Measurements from ENCODE around the gene VPS8. TPM values are rescaled to one million over a fixed set of nuclear protein-coding genes. Genes with fewer than 3 reads are reported as not detected.

The VPS8 gene
- total RNA-seq, 1 donor from 2014 or later: 68.8 TPM

GRCh38 chr3:185084402-185084801, 272.4 kb downstream of the VPS8 start:
- intact Hi-C loops (cut with micrococcal nuclease): no loop called here
- Mint-ChIP-seq H3K27me3 (peaks cover 2% of the 10 kb centered on the region), H3K36me3 (ENCODE audit: low read depth) (no peaks in the 10 kb centered on the region), H3K27ac (no peak overlapping the region), H3K4me1 (no peaks in the 10 kb centered on the region), H3K9me3 (no peaks in the 10 kb centered on the region), H3K4me3 (no peak overlapping the region)
- DNase-seq: no peak
- POLR2A ChIA-PET: no interaction called here
- no peak for ATAC-seq (ENCODE audit: low read depth)
- CTCF ChIA-PET: no interaction called here
- no peak for TF ChIP-seq CTCF (IDR thresholded peaks at IDR 0.05)

GRCh38 chr3:185084901-185085300, 272.9 kb downstream of the VPS8 start:
- no peaks in the 10 kb centered on the region for H3K9me3 Mint-ChIP-seq
- CTCF ChIA-PET: no interaction called here

GRCh38 chr3:185087419-185087818, 275.5 kb downstream of the VPS8 start:
- TF ChIP-seq CTCF (IDR thresholded peaks at IDR 0.05): no peak
- no peaks in the 10 kb centered on the region for H3K4me1 Mint-ChIP-seq
- no peak overlapping the region for H3K27ac Mint-ChIP-seq
- H3K36me3 Mint-ChIP-seq (ENCODE audit: low read depth): no peaks in the 10 kb centered on the region
- CTCF ChIA-PET: no interaction called here
- DNase-seq: no peak
- no peaks in the 10 kb centered on the region for H3K9me3 Mint-ChIP-seq
- peaks cover 3% of the 10 kb centered on the region for H3K27me3 Mint-ChIP-seq
- intact Hi-C loops (cut with micrococcal nuclease): no loop called here
- ATAC-seq (ENCODE audit: low read depth): no peak
- POLR2A ChIA-PET: no interaction called here
- H3K4me3 Mint-ChIP-seq: no peak overlapping the region

More at GRCh38 chr3:185084901-185085300, 272.9 kb downstream of the VPS8 start:
- Mint-ChIP-seq H3K27ac (no peak overlapping the region), H3K27me3 (peaks cover 2% of the 10 kb centered on the region), H3K4me1 (no peaks in the 10 kb centered on the region), H3K36me3 (ENCODE audit: low read depth) (no peaks in the 10 kb centered on the region), H3K4me3 (no peak overlapping the region)
- no peak for ATAC-seq (ENCODE audit: low read depth)
- intact Hi-C loops (cut with micrococcal nuclease): no loop called here
- DNase-seq: no peak
- POLR2A ChIA-PET: no interaction called here
- no peak for TF ChIP-seq CTCF (IDR thresholded peaks at IDR 0.05)

- TF ChIP-seq CTCF (IDR thresholded peaks at IDR 0.05): no peak
- H3K36me3 Mint-ChIP-seq (ENCODE audit: low read depth): no peaks in the 10 kb centered on the region
- DNase-seq: no peak
- POLR2A ChIA-PET: no interaction called here
- intact Hi-C loops (cut with micrococcal nuclease): no loop called here
- peaks cover 9% of the 10 kb centered on the region for H3K27me3 Mint-ChIP-seq
- H3K9me3 Mint-ChIP-seq: no peaks in the 10 kb centered on the region
- H3K4me1 Mint-ChIP-seq: no peaks in the 10 kb centered on the region
- no peak overlapping the region for H3K27ac Mint-ChIP-seq
- H3K4me3 Mint-ChIP-seq: no peak overlapping the region
- no peak for ATAC-seq (ENCODE audit: low read depth)
- CTCF ChIA-PET: no interaction called here
Observed at GRCh38 chr3:185089343-185089742, 277.4 kb downstream of the VPS8 start.

- Mint-ChIP-seq H3K36me3 (ENCODE audit: low read depth) (no peaks in the 10 kb centered on the region), H3K27ac (no peak overlapping the region), H3K4me1 (no peaks in the 10 kb centered on the region), H3K9me3 (no peaks in the 10 kb centered on the region), H3K27me3 (peaks cover 12% of the 10 kb centered on the region), H3K4me3 (no peak overlapping the region)
- no peak for DNase-seq
- ChIA-PET CTCF (no interaction called here), POLR2A (no interaction called here)
- no peak for ATAC-seq (ENCODE audit: low read depth)
- intact Hi-C loops (cut with micrococcal nuclease): no loop called here
- no peak for TF ChIP-seq CTCF (IDR thresholded peaks at IDR 0.05)
Observed at GRCh38 chr3:185089751-185090150, 277.8 kb downstream of the VPS8 start.

Data from activated B cell treated with CpG ODN at 0.5 μM for 24 hours (primary cell).